ENCODE data around the gene GSN. TPM values are rescaled to one million over a fixed set of nuclear protein-coding genes. Genes with fewer than 3 reads are reported as not detected.

GSN gene
- total RNA-seq, 4 donors from 2014 or later, result 287 to 1,151 (median 926) TPM

DNA sequence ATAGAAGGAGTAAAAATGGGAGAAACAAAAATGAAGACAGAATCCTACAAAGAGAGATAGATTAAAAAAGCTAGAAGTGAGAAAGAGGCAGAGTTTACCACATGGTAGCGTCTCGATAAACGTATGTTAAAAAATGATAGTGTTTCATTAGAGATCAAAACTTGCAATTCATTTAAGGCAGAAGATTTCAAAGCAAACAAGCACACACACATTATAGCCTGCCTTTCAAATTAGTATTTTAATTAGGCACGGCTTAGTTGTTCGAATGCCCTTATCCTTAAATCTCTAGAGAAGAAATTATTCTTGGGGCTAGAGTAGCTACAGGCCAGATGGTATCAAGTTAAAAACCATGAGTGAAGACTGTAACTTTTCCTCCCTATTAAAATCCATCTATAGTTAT, 96.1 kb downstream of the GSN start:
- no peak for DNase-seq
- no peaks in the 10 kb centered on the region for H3K36me3 ChIP-seq
- peak overlapping the region; percentile 63 to 98 (median 84) for H3K27ac ChIP-seq
- H3K27me3 ChIP-seq, result no peaks in the 10 kb centered on the region
- no peak for TF ChIP-seq POLR2A (IDR thresholded peaks at IDR 0.05)
- TF ChIP-seq, protein P1, sequence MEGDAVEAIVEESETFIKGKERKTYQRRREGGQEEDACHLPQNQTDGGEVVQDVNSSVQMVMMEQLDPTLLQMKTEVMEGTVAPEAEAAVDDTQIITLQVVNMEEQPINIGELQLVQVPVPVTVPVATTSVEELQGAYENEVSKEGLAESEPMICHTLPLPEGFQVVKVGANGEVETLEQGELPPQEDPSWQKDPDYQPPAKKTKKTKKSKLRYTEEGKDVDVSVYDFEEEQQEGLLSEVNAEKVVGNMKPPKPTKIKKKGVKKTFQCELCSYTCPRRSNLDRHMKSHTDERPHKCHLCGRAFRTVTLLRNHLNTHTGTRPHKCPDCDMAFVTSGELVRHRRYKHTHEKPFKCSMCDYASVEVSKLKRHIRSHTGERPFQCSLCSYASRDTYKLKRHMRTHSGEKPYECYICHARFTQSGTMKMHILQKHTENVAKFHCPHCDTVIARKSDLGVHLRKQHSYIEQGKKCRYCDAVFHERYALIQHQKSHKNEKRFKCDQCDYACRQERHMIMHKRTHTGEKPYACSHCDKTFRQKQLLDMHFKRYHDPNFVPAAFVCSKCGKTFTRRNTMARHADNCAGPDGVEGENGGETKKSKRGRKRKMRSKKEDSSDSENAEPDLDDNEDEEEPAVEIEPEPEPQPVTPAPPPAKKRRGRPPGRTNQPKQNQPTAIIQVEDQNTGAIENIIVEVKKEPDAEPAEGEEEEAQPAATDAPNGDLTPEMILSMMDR (IDR thresholded peaks at IDR 0.05), result no peak
- peaks cover 45 to 100% (median 78%) of the 10 kb centered on the region in 3 donors for H3K4me1 ChIP-seq
- intact Hi-C loops (cut with DNase I), result no loop called here
- H3K9me3 ChIP-seq, result no peaks in the 10 kb centered on the region
- WGBS, 2 donors, result 63 to 78% methylated on average over 5 of the region's 5 CpGs
- H3K4me3 ChIP-seq, result peak overlapping the region in 1 of 4 donors; percentile 31

DNA sequence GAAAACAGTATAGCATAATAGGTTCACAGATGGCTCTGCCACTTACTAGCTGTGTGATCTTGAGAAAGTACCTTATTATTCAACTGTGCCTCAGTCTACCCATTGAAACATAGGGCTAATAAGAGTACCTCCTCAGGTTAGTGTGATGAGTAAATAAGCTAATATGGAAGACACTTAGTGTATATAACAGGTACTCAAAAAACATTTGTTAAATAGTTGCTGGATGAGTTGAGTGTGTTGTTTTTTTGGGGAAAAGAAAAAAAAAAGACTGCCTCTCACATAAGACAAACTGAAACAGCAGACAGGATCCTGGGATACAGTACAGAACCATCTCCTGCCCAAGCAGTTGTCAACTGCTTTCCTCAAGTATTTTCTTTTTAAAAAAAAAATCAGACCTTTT, 96.9 kb downstream of the GSN start:
- peak overlapping the region; percentile 63 to 98 (median 84) for H3K27ac ChIP-seq
- H3K9me3 ChIP-seq, result no peaks in the 10 kb centered on the region
- intact Hi-C loops (cut with DNase I), result no loop called here
- no peaks in the 10 kb centered on the region for H3K27me3 ChIP-seq
- no peak for DNase-seq
- peaks cover 45 to 99% (median 72%) of the 10 kb centered on the region in 3 donors for H3K4me1 ChIP-seq
- TF ChIP-seq, protein P1 (IDR thresholded peaks at IDR 0.05), result no peak
- no peak for TF ChIP-seq POLR2A (IDR thresholded peaks at IDR 0.05)
- H3K36me3 ChIP-seq, result no peaks in the 10 kb centered on the region
- no peak overlapping the region for H3K4me3 ChIP-seq

DNA sequence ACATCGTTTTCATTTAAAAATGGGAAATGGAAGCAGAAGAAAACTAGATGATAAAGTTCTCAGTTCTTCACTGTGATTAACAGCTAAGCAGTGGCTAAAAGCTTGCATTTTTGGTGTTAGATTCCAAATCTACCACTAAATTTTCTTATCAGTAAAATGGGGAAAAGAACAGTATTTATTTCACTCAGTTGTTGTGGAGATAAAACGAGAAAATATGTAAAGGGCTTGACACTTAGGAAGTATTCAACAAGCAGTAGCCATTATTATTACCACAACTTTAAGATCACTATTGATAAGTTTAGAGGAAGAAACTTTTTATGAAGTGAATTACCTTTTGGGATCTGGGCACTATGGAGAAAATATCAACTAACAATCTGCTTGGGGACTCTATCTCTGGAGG, 97.6 kb downstream of the GSN start:
- intact Hi-C loops (cut with DNase I), result no loop called here
- DNase-seq, result no peak
- H3K27me3 ChIP-seq, result no peaks in the 10 kb centered on the region
- TF ChIP-seq, protein P1 (IDR thresholded peaks at IDR 0.05), result no peak
- TF ChIP-seq POLR2A (IDR thresholded peaks at IDR 0.05), result no peak
- no peaks in the 10 kb centered on the region for H3K36me3 ChIP-seq
- peaks cover 45 to 99% (median 70%) of the 10 kb centered on the region in 3 donors for H3K4me1 ChIP-seq
- no peaks in the 10 kb centered on the region for H3K9me3 ChIP-seq
- peak overlapping the region in 3 of 4 donors; percentile 40 to 98 (median 96) for H3K27ac ChIP-seq
- peak overlapping the region in 1 of 4 donors; percentile 7 for H3K4me3 ChIP-seq
- 42 to 61% methylated on average over 2 of the region's 2 CpGs for WGBS, 2 donors

DNA sequence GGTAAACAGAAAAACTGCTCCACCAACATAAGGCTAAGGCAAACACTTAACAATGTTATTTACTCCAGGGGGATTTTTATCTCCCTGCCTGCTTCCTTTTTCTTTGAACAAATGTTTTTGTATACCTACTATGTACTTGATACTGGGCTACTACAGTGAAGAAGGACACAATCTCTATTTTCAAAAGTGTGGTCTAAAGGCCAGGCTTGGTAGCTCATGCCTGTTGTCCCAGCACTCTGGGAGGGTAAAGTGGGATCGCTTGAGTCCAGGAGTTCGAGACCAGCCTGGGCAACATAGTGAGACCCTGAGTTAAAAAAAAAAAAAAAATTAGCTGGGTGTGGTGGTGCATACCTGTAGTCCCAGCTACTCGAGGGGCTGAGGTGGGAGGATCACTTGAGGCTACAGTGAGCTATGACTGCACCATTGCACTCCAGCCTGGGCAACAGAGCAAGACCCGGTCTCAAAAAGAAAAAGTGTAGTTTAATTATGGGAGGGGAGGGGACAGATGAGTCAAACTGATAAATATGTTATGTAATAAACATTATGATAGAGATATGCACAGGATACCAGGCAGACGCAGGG, 98.7 kb downstream of the GSN start:
- intact Hi-C loops (cut with DNase I), result no loop called here
- no peak for DNase-seq
- Histone ChIP-seq H3K27me3 (no peaks in the 10 kb centered on the region), H3K9me3 (no peaks in the 10 kb centered on the region), H3K4me1 (peaks cover 40 to 99% (median 69%) of the 10 kb centered on the region in 3 donors), H3K27ac (peak overlapping the region; percentile 36 to 98 (median 97)), H3K4me3 (peak overlapping the region in 2 of 4 donors; percentile 70 to 83), H3K36me3 (no peaks in the 10 kb centered on the region)
- WGBS, 2 donors, result 65 to 76% methylated on average over 5 of the region's 5 CpGs
- TF ChIP-seq, protein P1 (IDR thresholded peaks at IDR 0.05), result no peak
- TF ChIP-seq POLR2A (IDR thresholded peaks at IDR 0.05), result no peak

DNA sequence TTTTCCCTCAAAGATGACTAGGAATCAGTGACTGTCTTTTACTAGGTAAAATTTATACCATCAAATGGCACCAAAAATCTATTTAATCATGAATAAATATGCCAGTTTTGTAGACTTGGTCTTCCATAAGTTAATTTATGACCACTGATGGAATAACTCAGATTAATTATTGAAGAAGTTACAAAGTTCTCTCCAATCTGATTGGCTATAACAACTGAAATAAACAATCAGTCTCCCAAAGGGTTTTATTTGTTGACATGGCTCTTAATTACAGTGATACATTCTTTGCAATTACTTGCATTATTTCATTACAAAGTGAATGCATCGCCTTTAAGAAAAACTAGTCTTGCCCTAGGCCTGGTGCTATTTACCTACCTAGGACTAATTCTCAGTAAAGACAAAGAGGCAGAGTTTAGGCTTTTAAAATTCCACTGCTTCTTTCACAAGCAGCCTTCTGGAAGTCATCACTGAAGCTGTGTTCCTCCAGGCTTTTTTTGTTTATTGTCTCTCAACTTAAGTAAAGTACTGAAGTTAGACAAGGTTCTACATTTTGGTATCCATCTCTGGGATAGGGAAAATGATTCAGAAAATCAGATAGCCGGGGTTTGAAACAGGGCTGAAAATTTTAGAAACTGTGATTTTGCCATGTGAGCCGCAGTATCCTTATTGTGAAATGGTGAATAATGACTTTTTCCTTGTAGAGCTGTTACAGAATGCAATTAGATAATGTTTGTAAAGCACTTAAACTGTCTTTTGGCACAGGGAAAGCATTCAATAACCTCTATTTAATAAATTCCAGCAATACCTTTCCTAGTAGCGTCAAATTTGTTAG, 99.6 kb downstream of the GSN start:
- intact Hi-C loops (cut with DNase I), result no loop called here
- Histone ChIP-seq H3K27me3 (no peaks in the 10 kb centered on the region), H3K9me3 (no peaks in the 10 kb centered on the region), H3K4me1 (peaks cover 41 to 99% (median 69%) of the 10 kb centered on the region in 3 donors), H3K27ac (peak overlapping the region; percentile 92 to 98 (median 97)), H3K36me3 (no peaks in the 10 kb centered on the region), H3K4me3 (peak overlapping the region; percentile 53 to 83 (median 75))
- TF ChIP-seq, protein P1 (IDR thresholded peaks at IDR 0.05), result no peak
- no peak for DNase-seq
- 27 to 37% methylated on average over 4 of the region's 4 CpGs for WGBS, 2 donors

Data from esophagus squamous epithelium (tissue), 5 donors.